NCI-H345 treated with DMSO at 0.1 percent for 48 hours (cell line): ENCODE data around the gene KIAA0930.
"Not testable (repeated sequence)": the region's sequence is repeated elsewhere in the genome, so short reads cannot be mapped to it uniquely, and the experiment has no call there.

Experiments used
- DNase-seq: peaks from one replicate; lab custom pipeline; 2025; ENCODE audit not compliant: unreplicated experiment; lab: John Stamatoyannopoulos, UW

KIAA0930 gene

DNA sequence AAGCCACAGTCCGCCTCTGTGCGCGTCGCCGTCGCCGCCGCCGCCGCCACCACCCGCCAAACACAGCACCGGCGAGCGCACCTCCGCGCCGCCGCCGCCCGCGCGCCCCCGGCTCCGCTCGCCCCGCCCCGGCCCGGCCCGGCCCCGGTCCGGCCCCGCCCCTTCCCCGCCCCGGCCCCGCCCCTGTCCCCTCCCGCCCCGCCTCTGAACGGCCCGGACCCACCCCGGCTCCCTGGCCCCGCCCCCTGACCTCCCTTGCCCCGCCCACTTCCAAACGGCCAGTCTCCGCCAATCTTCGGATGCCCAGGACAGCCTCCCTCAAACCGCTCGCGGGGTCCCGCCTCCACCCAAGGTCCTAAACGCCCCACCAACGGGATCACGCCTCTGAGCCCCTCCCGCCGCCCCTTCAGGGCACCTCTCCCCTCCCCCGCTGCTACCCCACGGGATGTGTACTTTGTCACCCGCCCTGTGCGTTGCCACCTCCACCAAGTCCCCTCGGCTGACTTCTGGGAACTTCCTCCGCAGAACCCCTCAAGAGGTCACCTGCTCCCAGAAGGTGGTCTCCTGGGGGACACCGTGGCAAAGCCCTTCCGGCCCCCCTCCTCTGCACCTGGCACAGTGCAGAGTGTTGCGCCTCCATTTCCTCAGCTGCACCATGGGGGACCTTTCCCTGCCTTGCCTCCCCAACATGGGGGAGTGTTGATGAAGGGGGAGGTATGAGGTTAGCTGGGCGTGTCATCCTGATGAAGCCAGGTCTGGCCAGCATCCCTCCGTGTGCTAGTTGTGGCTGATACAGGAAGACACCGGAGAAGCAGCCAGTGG, at the start of gene KIAA0930:
Gene KIAA0930, minus strand, starts transcription at position 85 of the 822 bp plus-strand sequence. CDS start 191 bp downstream, outside the sequence.
- no peak for DNase-seq

DNA sequence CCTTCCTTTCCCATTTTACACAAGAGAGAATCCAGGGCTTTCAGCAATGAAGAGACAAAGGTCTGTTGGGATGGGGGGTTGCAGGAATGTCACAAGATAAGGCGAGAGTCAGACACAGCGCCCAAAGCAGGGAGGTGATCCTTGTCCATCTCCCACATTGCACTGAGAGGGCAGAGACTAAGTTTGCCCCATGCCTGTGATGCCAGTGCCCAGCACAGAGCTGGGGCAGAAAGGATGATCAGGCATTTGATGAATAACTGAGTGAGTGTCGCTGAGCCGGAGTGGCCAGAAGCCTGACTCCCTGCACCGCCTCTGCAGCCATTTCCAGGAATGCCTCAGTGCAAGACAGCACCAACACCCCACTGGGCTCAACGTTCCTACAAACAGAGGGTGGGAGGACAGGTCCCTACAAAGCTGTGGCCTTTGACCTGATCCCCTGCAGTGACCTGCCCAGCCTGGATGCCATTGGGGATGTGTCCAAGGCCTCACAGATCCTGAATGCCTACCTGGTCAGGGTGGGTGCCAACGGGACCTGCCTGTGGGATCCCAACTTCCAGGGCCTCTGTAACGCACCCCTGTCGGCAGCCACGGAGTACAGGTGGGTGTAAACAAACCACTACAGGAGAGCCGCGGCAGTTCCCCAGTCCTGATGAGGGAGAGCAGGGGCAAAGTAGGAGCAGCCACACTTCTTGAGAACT, 46.3 kb upstream of the KIAA0930 start:
- DNase-seq: no peak

DNA sequence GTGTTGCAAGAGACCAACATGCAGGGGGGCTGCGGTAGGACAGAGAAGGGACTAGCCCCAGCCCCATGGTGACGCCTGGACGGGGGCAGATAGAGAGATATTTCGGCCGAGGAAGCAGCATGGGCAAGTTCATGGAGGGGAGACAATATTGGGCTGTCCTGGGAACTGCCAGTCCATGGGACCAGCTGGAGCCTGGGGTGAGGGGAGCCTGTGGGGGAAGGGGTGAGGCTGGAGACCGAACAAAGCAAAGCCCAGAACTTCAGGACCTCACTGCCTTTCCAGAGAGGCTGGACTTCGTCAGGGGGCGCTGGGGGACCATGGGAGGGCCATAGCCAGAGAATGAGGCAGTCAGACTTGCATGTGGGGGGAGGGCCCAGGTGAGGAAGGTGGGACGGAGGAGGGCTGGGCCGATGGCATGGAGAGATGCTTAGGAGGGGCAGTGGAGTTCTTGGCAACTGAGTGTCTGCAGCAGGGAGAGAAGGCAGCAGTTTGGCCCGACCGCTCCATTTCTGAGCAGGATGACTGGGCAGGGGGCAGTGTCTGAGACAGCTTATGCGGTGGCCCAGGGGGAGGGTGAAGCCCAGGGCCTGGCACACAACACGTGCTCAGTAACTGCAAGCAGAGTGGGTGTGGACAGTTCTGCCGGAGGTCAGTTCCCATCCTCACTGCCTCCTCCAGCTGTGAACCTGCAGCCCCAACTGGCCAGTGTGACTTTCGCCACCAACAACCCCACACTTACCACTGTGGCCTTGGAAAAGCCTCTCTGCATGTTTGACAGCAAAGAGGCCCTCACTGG, 44.8 kb upstream of the KIAA0930 start:
- DNase-seq: no peak

DNA sequence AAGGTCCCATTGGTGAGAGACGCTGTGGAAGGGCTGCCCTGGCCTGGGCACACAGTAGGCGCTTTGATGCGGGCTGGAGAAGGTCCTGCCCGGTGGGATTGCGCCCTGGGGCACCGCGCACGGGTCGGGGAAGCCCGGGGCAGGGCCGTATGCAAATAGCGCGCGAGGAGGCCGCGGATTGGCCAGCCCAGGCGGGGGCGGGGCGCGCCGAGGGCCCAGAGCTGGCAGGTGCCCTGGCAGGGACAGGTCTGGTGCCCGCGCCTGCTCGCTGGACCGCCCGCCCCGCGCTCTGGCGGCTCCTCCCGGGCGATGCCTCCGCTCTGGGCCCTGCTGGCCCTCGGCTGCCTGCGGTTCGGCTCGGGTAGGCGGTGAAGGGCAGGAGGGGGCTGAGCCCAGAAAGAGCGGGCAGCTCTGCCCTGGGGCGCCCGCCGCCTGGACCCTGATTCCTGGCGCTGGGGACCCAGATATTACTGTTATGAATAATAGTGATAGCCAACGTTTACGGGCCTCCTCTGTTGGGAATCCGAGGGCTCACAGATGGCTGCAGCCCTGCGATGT, 44.1 kb upstream of the KIAA0930 start, which contains the start of gene UPK3A:
Gene UPK3A, plus strand, starts transcription at position 245 of the 558 bp plus-strand sequence. Its CDS starts 65 bp downstream, at position 310.
- DNase-seq: no peak

DNA sequence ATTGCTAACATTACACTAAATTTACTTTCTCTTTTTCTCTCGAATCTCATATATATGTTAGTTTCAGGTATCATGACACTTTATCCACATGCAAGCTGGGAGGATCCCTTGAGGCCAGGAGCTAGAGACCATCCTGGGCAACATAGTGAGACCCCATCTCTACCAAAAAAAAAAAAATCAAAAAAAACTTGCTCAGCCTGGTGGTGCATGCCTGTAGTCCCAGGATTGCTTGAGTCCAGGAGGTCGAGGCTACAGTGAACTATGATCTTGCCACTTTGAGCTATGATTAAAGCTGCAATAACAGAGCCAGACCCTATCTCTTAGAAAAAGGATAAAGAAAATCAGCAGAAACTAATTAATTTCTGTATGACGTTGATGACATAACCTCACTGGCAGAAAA, 40.3 kb upstream of the KIAA0930 start:
- DNase-seq: no peak

DNA sequence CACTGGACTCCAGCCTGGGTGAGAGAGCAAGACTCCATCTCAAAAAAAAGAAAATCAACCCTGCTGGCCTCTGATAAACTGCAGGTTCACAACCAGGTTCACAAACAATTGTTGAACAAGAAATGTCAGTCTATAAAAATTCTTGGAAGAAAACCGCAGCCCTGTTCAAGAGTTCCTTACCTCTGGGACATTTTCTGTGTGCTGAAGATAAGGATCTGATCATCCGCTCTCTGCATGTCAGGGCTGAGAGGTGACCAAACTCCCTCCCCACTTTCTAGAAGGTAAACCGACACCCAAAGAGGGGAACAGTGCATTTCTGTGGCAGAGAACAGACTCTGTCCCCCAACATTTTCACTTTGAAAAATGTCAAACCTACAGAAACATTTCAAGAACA, 39.9 kb upstream of the KIAA0930 start:
- DNase-seq: no peak

DNA sequence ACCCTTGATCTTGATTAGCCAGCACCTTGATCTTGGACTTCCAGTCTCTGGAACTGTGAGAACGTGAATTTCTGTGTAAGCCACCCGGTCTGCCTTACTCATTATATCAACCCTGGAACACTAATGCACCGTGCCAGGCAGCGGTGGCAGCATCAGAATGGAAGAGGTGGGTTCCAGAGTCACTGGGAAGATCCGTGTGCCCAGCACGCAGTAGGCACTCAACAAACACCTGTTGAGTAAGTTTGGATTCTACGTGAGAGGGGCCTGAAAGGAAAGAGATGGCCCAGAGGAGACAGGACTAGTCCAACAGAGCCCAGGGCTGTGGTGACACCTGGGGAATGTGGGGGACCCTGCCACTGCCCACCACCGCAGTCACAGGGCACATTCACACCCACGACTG, 37.4 kb upstream of the KIAA0930 start:
- no peak for DNase-seq

DNA sequence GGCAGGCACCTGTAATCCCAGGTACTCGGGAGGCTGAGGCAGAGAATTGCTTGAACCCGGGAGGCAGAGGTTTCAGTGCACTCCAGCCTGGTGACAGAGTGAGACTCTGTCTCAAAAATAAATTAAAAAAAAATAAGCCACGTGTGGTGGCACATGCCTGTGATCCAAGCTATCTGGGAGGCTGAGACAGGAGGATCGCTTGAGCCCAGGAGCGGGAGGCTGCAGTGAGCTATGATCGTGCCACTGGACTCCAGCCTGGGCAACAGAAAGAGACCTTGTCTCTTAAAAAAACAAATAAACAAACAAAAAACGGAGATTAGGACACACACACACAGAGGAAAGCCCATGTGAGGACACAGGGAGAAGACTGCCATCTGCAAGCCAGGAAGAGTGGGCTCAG, 37.0 kb upstream of the KIAA0930 start:
- not testable (repeated sequence) for DNase-seq

DNA sequence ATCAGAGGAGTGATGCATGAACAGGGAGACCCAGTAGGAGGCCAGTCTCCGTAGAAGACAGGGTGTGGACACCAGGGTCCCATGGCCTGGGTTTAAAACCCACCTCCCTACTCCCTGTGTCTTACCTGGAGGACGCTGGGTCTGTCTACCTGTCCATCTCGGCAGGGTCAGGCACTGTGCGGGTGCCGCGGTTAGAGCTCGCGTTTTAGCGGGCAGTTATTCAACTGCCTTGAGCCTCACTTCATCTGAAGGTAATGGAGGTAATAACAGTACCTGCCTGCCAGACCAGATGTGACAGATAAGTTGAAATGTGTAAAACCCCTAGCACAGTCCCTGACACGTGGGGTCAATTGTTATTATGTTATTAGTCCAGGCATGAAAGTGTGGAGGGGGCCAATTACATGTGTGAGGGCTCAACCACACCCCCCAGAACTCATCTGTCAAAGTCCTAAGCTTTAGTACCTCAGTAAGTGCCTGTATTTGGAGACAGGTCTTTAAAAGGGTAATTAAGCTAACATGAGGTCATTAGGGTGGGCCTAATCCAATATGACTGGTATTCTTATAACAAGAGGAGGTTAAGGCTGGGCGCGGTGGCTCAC, 35.9 kb upstream of the KIAA0930 start:
- no peak for DNase-seq

DNA sequence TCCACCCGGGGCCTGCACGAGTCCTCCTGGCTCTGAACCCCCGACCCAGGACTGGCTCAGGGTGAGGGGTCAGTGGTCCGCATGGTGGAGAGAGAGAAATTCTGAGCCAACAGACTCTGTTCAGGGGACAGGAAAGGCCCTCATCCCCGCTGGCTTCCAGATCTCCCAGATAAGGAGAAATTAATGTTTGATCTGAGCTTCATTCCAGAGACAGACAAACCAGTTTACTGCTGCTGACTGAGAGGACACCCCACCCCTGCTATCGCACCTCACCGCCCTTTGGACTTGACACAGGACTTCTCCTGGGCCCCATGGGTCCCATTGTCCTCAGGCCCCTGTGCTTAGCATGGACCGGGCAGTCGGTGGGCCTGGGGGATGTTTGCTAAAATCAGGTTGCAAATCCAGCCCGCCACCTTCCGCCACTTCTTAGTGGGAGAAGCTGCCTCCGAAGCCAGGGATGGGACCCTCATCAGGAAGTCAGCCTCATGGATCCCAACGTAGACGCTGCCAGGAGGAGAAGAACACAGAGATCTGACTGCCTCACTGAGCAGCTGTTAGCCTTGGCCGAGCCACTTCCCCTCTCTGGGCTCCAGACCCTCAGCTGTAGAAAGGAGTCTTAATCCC, 32.9 kb upstream of the KIAA0930 start:
- no peak for DNase-seq

DNA sequence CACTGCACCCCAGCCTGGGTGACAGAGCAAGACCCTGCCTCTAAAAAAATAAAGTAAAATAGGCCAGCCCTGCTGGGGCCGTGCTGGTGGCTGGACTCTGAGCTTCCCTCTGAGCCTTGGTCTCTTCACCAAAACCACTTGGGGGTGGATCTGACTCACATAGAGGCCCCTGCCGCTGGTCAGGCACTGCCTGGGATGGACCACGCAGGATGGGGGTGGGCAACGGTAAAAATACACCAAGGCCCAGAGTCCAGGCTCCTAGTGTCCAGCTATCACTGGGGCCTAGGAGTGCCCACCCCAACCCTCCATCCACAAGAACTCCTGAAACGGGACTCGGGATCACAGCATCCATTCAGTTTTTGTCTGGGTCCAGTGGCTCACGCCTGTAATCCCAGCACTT, 31.8 kb upstream of the KIAA0930 start:
- no peak for DNase-seq

DNA sequence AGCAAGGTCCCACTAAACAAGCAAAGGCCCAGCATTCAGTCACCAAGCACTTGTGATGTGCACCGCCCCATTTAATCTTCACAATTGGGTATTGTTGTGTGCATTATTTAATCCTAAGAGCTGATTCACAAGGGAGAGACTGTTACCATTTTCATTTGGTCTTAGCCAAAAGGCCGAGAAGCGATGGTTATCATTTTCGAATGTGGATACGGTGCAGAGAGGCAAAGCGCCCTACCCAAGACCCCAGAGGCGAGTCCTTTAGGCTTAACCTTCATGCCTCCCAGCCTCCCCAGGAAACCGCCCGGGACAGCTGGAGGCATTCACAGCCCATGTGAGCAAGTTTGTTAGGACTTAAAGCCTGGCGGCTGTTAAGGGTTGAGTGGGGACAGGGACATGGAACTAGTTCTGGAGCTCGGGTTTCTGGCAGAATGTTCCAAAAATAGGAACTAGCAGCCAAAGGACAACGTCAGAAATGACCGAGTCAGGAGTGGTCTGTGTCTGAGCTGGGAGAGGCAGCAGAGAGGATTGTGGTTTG, 31.0 kb upstream of the KIAA0930 start:
- DNase-seq: peak; percentile 64

DNA sequence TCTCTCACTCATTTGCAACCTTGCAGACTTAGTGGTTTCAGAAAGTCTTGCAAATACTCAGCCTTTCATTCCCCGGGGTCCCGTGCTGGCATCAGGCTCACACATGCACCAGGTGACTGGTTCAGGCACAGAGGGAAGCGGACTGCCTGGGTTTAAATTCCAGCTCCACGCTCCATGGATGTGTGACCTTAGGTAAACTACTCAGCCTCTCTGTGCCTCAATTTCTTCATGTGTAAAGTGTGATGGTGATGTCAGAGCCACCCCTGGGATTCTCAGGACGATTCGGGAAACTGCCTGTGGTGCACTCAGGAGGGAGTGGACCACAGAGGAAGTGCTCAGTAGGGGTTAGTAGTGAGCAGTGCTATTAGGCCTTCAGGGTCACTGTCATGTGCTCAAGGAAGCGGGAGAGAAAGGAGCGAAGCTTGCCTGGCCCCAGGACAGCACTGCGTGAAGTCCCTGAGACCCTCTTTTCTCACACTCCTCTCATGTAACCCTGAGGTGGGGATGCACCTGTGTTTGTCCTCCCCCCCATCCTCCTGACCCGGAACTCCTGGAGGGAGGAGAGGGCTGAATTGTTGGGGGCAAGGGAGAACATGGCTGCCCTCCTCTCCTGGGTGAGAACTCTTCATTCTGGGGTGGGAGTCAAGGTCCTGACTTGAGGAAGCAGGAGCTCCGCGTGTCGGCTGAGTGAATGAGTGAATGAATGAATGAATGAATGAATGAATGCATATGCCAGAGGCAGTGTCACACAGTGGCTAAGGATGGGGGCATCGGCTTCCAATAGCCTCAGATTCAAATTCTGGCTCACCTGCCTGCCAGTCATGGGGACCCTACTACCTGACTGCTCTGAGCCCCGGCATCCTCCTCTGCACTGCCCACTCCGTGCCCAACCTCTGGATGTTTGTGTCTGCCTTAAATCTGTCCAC, 29.7 kb upstream of the KIAA0930 start:
- DNase-seq: no peak

DNA sequence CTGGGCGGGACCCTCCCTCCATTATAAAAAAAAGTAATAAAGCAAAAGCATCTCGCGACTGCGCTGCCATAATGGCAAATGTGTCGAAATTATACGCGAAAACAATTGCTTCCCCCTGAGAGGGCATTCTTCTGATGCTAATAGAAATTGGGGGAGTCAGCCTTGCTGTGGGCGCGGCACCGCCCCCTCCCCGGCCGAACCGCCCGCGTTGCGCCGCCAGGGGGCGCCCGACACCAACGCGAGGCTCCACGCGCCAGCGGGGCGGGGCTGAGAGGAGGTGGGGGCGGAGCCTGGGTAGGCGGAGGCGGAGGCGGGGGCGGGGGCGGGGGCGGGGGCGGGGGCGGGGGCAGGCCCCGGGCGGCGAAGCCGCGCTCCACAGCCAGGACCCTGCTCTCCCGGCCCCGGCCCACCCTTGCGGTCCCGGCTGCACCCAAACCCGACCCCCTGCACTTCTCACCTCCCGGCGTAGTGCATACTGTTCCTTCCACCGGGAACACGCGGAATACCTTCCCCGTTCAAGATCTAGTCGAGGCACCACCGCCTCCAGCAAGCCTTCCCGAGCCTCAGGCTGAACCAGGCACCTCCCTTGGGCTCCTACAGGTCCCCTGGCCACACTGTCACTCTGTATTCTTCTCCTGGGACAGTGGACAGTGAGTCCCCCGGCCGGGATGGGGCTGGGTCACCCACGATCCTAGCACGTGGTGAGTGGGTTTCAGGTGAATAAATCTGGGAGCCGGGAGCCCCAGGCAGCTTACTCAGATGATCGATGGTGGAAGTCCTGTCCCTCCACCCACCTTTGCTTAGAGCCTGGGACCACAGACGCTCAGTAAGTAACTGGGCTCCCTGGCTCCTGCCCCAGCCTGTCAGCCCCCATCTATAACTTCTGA, 28.5 kb upstream of the KIAA0930 start:
- peak; percentile 12 for DNase-seq

DNA sequence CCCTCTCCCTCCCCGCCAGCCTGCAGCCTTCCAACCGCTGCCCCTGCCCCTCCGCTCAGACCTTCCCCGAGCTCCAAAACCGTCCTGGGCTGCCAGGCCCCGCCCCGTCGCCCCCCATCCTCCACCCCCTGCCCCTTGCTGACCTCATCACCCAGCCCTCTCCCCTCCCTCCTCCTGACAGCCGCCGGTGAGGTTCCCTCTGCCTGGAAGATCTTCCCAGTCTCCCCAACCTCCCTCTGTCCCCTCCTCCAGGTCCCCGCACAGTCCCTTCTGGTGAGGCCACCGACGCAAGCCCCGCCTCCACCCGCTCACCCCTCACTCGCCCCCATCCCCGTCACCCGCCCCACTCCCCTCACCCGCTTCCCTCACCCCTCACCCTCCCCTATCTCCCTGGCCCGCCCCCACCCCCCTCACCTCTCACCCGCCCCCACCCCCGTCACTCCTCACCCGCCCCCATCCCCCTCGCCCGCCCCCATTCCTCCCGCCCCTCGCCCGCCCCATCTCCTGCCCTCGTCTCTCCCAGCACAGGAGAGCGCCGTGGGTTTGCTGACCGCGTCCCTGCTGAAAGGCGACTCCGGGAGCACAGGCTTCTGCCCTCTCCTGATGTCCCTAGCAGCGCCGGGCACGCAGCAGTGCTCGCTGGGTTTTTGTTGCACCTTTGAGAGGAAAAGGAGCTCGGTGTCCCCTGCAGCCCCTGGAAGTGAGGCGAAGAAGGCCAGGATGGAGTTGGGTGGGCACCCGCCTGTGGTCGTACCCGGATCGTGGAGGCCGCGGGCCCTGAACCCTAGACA, 27.7 kb upstream of the KIAA0930 start:
- no peak for DNase-seq

DNA sequence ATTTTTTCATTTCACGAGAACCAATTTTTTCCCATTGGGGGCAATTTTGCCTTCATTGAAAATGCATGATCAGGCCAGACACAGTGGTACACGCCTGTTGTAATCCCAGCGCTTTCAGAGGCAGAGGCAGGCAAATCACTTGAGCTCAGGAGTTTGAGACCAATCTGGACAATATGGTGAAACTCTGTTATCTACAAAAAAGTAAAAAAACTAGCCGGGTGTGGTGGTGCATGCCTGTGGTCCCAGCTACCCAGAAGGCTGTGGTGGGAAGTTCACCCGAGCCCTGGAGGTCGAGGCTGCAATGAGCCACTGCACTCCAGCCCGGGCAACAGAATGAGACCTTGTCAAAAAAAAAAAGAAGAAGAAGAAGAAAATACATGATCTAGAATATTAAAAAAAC, 24.8 kb upstream of the KIAA0930 start:
- no peak for DNase-seq
